ENCODE results near the gene TMEM109.

DNA sequence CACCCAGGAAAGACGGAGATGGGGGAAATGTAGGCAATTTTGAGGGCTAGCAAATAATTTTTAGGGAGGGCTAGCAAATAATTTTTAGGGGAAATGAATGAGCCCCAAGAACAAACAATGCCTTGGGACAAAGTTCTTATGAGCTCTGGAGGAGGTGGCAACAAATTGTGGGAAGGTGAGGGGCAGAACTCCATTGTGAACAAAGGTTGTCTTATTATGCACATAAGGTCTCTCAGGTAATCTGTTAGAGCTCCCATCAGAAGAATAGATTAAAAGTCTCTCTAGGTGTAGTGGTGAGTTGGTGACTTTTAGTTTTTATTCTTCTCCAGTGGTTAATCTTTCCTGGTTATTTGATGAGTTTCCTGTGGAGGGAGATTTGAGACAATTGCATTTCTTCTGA is 5.2 kb upstream of the TMEM109 start:
- TF ChIP-seq, protein P1, sequence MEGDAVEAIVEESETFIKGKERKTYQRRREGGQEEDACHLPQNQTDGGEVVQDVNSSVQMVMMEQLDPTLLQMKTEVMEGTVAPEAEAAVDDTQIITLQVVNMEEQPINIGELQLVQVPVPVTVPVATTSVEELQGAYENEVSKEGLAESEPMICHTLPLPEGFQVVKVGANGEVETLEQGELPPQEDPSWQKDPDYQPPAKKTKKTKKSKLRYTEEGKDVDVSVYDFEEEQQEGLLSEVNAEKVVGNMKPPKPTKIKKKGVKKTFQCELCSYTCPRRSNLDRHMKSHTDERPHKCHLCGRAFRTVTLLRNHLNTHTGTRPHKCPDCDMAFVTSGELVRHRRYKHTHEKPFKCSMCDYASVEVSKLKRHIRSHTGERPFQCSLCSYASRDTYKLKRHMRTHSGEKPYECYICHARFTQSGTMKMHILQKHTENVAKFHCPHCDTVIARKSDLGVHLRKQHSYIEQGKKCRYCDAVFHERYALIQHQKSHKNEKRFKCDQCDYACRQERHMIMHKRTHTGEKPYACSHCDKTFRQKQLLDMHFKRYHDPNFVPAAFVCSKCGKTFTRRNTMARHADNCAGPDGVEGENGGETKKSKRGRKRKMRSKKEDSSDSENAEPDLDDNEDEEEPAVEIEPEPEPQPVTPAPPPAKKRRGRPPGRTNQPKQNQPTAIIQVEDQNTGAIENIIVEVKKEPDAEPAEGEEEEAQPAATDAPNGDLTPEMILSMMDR (IDR thresholded peaks at IDR 0.05; ENCODE audit: control extremely low read depth in 1 of 3, insufficient read depth in 1 of 3, low read depth in 1 of 3, low read length in 3 of 3): no peak
- TF ChIP-seq SIN3A (conservative IDR thresholded peaks at IDR 0.05 in 1 of 2, IDR thresholded peaks at IDR 0.05 in 1 of 2; ENCODE audit: low read depth in 1 of 2, low read length in 2 of 2) (no peak), EP300 (IDR thresholded peaks at IDR 0.05; ENCODE audit: borderline replicate concordance in 1 of 2, low read depth in 2 of 2, low read length in 2 of 2) (no peak), YY1 (IDR thresholded peaks at IDR 0.05; ENCODE audit: low read depth, low read length) (no peak), SRF (IDR thresholded peaks at IDR 0.05; ENCODE audit: low read depth, low read length) (no peak), POLR2A (IDR thresholded peaks at IDR 0.05; ENCODE audit: control extremely low read depth in 1 of 2, low read depth in 2 of 2, low read length in 2 of 2) (no peak), CREB1 (IDR thresholded peaks at IDR 0.05) (no peak), TEAD4 (IDR thresholded peaks at IDR 0.05; ENCODE audit: low read depth, low read length) (no peak)
- TF ChIP-seq, protein P2, sequence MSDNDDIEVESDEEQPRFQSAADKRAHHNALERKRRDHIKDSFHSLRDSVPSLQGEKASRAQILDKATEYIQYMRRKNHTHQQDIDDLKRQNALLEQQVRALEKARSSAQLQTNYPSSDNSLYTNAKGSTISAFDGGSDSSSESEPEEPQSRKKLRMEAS (IDR thresholded peaks at IDR 0.05): no peak
- TF ChIP-seq, protein P3, sequence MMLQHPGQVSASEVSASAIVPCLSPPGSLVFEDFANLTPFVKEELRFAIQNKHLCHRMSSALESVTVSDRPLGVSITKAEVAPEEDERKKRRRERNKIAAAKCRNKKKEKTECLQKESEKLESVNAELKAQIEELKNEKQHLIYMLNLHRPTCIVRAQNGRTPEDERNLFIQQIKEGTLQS (IDR thresholded peaks at IDR 0.05; ENCODE audit: insufficient read depth, low read depth, low read length): no peak
